ENCODE data around the gene GRIA4. TPM values are rescaled to one million over a fixed set of nuclear protein-coding genes. Genes with fewer than 3 reads are reported as not detected.
A peak's percentile ranks its signal among the peaks of the same experiment; 100 is the strongest.

GRIA4 gene
- total and polyA plus RNA-seq, 7 donors: 0.03 to 0.17 (median 0.06) TPM; not detected in 4

DNA sequence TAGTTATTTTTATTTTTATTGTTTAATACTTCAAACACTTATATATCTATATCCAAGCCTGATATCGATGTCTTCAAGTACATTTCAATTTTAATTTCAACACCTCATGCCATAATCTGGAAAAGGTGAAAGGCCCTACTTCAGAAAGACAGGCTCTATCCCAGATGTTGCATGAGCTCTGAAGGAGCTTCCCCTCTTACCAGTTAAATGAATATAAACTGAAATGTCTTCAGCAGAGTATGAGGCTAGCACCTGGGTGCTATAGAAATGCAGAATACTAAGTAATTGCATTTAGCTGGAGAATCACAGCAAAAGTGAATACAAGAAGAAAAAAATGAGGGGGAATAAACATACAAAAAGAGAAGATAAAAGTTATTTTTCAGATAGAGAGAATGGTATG lies 11.5 kb upstream of the GRIA4 start:
- H3K4me3 ChIP-seq: no peak overlapping the region
- no peaks in the 10 kb centered on the region for H3K4me1 ChIP-seq
- TF ChIP-seq, protein P1, sequence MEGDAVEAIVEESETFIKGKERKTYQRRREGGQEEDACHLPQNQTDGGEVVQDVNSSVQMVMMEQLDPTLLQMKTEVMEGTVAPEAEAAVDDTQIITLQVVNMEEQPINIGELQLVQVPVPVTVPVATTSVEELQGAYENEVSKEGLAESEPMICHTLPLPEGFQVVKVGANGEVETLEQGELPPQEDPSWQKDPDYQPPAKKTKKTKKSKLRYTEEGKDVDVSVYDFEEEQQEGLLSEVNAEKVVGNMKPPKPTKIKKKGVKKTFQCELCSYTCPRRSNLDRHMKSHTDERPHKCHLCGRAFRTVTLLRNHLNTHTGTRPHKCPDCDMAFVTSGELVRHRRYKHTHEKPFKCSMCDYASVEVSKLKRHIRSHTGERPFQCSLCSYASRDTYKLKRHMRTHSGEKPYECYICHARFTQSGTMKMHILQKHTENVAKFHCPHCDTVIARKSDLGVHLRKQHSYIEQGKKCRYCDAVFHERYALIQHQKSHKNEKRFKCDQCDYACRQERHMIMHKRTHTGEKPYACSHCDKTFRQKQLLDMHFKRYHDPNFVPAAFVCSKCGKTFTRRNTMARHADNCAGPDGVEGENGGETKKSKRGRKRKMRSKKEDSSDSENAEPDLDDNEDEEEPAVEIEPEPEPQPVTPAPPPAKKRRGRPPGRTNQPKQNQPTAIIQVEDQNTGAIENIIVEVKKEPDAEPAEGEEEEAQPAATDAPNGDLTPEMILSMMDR (IDR thresholded peaks at IDR 0.05): no peak
- no peaks in the 10 kb centered on the region for H3K27me3 ChIP-seq (ENCODE audit: insufficient read depth in 3 of 3, low read length in 2 of 3)
- intact Hi-C loops (cut with DNase I): no loop called here
- WGBS, 3 donors: 83 to 85% (median 83%) methylated on average over 1 of the region's 1 CpG
- DNase-seq: no peak
- no peaks in the 10 kb centered on the region for H3K9me3 ChIP-seq
- no peak overlapping the region for H3K27ac ChIP-seq
- no peaks in the 10 kb centered on the region for H3K36me3 ChIP-seq (ENCODE audit: insufficient read depth in 1 of 2, low read depth in 1 of 2)
- ATAC-seq: no peak

DNA sequence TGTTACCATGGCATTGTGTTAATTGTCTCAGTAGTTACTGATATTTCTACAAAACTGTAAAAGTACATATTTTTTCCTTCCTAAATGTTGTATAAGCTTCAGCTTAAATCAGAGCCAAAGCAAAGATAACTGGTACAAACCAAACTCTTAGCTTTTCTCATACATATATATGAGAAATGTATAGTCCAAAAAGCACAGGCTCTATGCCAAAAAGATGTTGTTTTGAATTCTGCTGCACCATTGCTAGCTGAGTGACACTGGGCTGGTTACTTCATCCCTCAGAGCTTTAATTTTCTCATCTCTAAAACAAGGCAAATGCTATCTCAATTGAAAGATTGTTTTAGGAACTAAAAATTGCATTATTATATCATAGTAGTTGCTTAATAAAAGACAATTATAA lies 6.7 kb upstream of the GRIA4 start:
- H3K27me3 ChIP-seq (ENCODE audit: insufficient read depth in 3 of 3, low read length in 2 of 3): no peaks in the 10 kb centered on the region
- TF ChIP-seq, protein P1 (IDR thresholded peaks at IDR 0.05): no peak
- intact Hi-C loops (cut with DNase I): no loop called here
- no peak overlapping the region for H3K4me3 ChIP-seq
- ATAC-seq (no peak), DNase-seq (no peak)
- H3K36me3 ChIP-seq (ENCODE audit: insufficient read depth in 1 of 2, low read depth in 1 of 2): no peaks in the 10 kb centered on the region
- no peaks in the 10 kb centered on the region for H3K4me1 ChIP-seq
- H3K9me3 ChIP-seq: no peaks in the 10 kb centered on the region
- H3K27ac ChIP-seq: no peak overlapping the region

DNA sequence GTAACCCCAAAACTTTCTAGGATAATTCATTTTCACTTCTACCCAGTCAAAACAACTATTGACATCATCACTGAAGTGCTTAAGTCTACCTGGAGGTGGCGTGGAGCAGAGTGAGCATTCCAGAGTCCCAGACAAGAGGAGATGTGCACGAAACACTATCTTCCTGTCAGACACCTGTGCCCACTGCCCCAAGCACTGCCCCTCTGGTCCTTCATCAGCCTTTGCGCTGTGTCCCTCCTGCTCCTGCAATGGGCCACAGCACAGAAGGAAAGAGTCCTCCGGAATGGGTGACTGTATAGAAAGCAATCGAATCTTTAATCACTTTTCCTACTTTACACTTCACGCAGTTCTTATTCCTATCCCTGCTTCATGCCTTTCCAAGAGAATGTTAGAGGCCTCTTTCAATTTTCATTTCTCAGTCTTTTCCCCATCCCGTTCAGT lies 512 bp upstream of the GRIA4 start:
- Histone ChIP-seq H3K4me1 (no peaks in the 10 kb centered on the region), H3K27me3 (ENCODE audit: insufficient read depth in 3 of 3, low read length in 2 of 3) (peaks cover 0 to 34% (median 4%) of the 10 kb centered on the region in 3 donors), H3K36me3 (ENCODE audit: insufficient read depth in 1 of 2, low read depth in 1 of 2) (no peaks in the 10 kb centered on the region), H3K27ac (no peak overlapping the region), H3K4me3 (no peak overlapping the region), H3K9me3 (no peaks in the 10 kb centered on the region)
- intact Hi-C loops (cut with DNase I): no loop called here
- DNase-seq: no peak
- TF ChIP-seq, protein P1 (IDR thresholded peaks at IDR 0.05): no peak
- WGBS, 3 donors: 10 to 21% (median 14%) methylated on average over 7 of the region's 7 CpGs
- no peak for ATAC-seq

DNA sequence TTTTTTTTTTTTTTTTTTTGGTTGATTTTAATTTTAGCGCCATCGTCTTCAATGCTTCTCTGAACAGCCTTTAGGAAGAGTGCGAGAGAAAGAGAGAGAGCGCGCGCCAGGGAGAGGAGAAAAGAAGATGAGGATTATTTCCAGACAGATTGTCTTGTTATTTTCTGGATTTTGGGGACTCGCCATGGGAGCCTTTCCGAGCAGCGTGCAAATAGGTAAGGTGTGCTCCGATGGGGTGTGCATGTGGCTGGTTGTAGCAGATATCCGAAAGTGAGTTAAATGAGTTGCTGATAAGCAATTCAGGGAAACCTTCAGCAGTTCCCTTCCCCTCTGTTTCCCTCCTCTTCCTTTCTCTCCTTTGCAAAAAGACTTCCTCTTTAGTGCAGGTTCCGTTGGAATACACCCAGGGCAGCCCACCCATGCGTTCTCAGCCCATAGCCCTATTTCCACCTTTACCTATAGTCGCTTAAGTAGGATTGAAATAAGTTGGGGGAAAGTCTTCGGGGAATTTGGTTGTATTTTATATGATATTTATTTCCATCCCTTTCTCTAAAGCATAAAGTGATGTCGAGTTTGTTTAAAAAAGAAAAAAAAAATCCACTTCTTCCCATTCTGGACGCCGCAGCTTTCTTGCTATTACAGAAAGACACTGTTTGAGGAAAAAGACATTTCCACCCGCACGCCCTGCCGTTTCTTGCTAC lies 1.1 kb downstream of the GRIA4 start:
- intact Hi-C loops (cut with DNase I): no loop called here
- TF ChIP-seq, protein P1 (IDR thresholded peaks at IDR 0.05): no peak
- H3K4me3 ChIP-seq: peak overlapping the region; percentile 58
- H3K9me3 ChIP-seq: no peaks in the 10 kb centered on the region
- no peak overlapping the region for H3K27ac ChIP-seq
- H3K36me3 ChIP-seq (ENCODE audit: insufficient read depth in 1 of 2, low read depth in 1 of 2): no peaks in the 10 kb centered on the region
- DNase-seq (no peak), ATAC-seq (no peak)
- WGBS, 3 donors: 1 to 3% (median 3%) methylated on average over 21 of the region's 21 CpGs
- no peaks in the 10 kb centered on the region for H3K4me1 ChIP-seq
- H3K27me3 ChIP-seq (ENCODE audit: insufficient read depth in 3 of 3, low read length in 2 of 3): peaks cover 0 to 34% (median 4%) of the 10 kb centered on the region in 3 donors

Data from psoas muscle (tissue), 8 donors.